ENCODE results near the gene APOL2.
"Not testable (repeated sequence)": the region's sequence is repeated elsewhere in the genome, so short reads cannot be mapped to it uniquely, and the experiment has no call there.

Gene APOL2

GRCh38 chr22:36243986-36244385 is 4.7 kb upstream of the APOL2 start:
- DNase-seq (ENCODE audit: low read depth): no peak

- DNase-seq (ENCODE audit: low read depth): no peak
Observed at GRCh38 chr22:36239150-36239400, 252 bp downstream of the APOL2 start.

DNA sequence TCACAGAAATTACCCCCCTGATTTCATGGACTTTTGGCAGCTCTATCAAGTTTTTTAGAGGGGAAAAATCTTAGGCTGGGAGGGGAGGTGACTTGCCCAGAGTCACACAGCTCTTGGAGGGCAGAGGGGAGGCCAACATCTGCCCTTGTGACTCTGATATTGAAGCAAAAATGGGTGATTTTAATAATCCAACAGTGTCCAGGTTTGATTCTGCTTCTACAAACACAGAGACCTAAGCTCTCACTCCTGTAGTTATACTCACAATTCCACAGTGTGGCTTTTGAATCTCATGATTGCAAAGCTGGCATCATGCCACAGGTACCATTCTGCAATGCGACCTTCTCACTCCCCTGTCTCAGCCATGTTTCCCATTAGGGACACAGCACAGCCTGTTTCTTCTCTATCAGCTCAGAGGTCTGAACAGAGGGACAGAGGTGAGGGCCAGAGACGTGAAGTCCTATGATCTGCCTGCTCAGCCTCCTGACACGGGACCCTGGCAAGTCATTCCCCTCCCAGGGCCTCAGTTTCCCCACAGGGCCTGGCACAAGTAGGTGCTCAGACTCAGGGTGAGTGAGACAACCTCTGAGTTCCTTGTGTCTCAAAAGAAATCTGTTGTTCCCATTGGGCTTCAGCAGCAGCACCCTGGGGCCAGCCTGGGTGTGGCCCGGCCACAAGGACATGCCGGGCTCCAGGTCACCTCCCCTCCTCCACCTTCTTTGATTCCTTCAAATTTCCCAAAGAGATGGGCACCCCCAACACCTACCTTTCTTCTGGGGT is 766 bp downstream of the APOL2 start:
- DNase-seq (ENCODE audit: low read depth): no peak

- DNase-seq (ENCODE audit: low read depth): no peak
Observed at GRCh38 chr22:36237462-36238372, 1.6 kb downstream of the APOL2 start.

DNA sequence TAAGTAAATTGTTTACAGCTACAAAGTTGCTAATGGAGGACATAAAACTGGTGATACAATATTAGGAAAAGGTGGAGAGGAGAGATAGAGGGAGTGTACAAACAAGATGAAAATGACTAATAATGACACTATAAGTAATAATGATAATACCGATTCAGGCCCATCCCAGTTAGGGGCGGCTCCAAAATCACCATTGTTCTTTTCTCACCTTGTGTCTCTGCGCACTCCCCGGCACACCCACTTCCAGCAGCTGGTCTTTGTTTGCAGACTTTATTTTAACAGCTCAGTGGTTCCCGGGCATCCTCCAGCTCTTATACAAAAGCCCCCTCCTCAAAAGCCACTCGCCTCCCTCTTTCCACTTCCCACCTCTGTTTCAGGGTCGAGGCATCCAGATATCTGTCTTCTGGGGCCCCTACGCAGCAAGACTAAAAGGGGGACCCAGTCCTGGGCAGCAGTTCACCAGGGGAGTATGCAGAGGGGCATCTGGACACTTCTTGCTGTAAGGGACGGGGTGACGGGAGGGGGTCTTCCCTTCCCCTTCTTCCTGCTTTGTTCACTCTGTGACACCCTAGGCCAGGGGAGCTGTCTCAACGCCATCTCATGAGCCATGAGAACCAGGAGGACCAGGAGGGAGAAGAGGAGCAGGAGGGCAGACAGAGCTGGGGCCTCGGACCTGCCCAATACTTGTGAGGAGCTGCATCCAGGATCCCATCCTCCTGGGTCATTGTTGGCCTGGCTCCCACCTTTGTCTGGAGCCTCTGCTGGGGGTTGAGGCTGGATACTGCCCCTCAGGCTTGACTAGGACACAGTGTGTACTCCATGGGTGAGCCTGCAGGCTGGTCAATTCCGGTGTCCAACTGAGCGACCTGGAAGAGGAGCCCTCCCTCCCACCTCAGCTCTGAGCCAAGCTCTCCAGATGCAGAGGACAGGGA is 2.7 kb downstream of the APOL2 start:
- DNase-seq (ENCODE audit: low read depth): no peak

DNA sequence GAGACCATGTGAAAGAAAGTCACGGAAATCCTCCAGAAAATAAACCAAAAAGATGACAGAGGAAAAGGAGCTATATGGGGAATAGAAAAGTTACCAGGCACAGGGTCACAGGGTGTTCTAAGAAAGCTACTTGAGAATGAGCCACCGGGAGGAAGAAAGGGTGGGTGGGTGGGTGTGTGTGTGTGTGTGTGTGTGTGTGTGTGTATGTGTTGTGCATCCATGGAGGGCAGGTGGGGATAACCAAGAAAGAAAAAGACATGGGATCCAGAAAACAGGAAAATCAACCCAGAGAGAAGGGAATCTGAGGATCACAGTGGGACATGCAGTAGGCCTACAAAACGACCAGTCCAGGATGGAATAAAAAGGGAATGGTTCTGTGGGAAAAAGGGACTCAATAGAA is 3.7 kb downstream of the APOL2 start:
- DNase-seq (ENCODE audit: low read depth): no peak

- DNase-seq (ENCODE audit: low read depth): no peak
Observed at GRCh38 chr22:36234919-36235318, 4.4 kb downstream of the APOL2 start.

DNA sequence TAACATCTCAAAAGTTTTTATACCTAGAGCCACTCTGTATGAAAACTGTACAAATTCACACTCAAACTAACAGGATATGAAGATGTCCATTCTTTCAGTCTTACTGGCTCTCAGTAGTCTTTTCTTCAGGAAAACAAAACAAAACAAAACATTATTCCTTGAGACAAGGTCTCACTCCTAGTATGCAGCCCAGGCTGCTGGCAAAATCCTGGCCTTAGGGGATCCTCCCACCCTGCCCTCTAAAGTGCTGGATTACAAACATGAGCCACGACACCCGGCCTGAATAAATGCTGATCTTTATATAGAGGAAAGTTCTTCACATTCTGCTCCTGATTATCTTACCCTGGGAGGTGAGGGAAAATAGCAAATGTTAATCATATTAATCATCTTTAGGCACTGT is 5.1 kb downstream of the APOL2 start:
- DNase-seq (ENCODE audit: low read depth): no peak

- DNase-seq (ENCODE audit: low read depth): no peak
Observed at GRCh38 chr22:36233796-36234195, 5.5 kb downstream of the APOL2 start.

DNA sequence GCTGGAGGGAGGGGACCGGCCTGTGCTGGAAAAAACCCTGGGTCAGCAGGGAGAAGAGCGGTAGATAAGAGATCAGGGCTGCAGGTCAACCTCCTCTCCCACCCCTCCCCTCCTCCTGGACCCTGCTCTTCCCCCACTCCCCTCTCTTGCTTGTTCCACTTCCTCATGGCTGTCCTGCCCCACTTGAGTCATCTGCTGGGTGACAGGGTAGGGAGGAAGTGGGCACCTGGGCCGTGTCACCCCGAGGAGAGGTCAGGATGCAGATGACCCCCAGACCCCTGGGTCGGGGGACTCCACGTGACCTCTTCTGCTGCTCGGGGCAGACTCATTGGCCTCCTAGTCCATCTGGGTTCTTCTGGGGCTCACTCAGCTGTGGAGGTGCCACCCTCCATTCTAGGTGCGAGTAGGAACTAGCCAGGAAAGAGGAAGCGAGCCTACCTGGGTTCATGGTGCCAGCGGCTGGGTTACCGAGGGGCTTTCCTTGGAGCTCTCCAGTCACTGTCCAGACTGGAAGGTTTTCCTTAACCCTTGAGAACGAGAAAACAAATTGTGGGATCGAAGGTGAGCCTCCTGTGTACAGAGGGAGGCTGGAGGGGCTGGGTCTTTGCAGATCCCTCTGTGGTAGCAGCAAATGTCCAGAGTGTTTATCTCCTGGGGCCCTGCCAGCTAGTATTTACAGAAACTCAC is 6.5 kb downstream of the APOL2 start:
- no peak for DNase-seq (ENCODE audit: low read depth)

DNA sequence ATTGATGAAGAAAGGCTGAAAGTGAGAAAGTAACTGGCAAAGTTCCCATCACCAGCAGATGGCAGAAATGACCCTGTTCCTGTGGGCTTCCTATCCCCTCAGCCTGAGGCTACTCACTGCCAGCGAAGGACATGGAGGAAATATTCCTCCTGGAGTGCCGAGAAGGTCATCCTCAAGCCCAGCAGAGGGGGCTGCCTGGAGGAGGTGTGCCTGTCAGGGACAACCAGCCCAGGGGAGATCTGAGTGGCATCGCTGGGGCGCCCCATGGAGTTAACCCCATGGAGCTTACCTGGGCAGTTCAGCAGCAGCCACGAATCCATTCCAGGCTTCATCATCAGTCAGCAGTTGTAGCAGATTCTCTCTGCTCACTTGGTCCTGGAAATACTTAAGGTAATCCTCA is 8.3 kb downstream of the APOL2 start:
- DNase-seq (ENCODE audit: low read depth): not testable (repeated sequence)

DNA sequence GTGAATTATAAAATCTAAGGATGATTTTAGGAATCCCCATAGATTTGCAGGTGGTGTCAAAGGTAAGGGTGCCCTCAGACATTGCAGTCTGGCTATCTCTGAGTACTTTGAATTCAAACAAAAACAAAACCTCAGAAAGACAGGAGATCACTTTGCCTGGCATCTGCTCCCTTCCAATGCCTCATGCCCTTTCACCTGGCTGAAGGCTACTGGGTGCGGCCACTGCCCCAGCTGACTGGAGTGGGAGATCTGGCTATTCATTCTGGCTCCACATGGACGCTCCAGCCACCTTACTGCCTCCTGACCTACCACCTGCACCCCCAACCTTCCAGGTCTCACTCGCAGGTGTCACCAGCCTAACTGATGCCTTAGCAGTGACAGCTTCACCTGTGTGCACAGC is 9.7 kb downstream of the APOL2 start:
- not testable (repeated sequence) for DNase-seq (ENCODE audit: low read depth)

- DNase-seq (ENCODE audit: low read depth): no peak
Observed at GRCh38 chr22:36228944-36229343, 10.4 kb downstream of the APOL2 start.

GRCh38 chr22:36228369-36228768 is 11.0 kb downstream of the APOL2 start:
- DNase-seq (ENCODE audit: low read depth): not testable (repeated sequence)

DNA sequence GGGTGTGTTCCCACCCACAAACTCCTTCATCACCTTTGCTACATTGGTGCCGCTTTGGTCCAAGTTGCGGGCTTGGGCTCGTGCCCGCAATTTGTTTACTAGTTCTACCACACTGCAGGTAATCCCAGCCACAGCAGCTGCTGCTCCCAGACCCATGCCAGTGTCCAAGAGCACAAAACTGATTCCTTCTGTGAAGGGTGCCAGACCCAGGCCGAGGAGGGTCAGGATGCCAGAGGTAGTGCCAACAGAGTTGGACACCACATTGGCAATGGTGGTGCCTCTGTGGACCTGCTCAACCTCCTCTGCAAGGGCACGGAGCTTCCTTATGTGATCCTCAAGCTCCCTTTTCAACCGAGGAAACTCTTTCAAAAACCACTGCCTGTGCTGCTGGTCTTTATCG is 11.5 kb downstream of the APOL2 start:
- no peak for DNase-seq (ENCODE audit: low read depth)

DNA sequence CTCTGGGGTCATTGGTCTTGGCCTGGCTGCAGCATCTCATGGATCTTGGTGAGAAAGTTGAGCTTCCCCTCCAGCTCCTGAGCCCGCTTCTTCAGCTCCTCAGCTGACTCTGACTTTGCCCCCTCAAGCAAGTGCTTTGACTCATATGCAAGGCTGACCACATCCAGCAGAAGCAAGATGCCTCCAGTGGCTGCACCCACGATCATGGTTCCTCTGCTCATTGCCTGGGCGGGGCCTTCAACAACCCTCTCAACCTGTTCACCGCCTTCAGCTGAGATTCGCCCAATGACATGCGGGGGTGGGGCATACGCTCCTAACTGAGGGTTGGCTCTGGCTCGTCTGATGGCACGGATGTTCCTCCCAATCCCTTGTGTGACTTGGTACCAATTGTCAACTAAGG is 11.9 kb downstream of the APOL2 start:
- no peak for DNase-seq (ENCODE audit: low read depth)

GRCh38 chr22:36226189-36226588 is 13.1 kb downstream of the APOL2 start:
- no peak for DNase-seq (ENCODE audit: low read depth)

GRCh38 chr22:36225333-36225922 is 13.9 kb downstream of the APOL2 start:
- DNase-seq (ENCODE audit: low read depth): no peak

GRCh38 chr22:36224245-36224644 is 15.1 kb downstream of the APOL2 start:
- no peak for DNase-seq (ENCODE audit: low read depth)

DNA sequence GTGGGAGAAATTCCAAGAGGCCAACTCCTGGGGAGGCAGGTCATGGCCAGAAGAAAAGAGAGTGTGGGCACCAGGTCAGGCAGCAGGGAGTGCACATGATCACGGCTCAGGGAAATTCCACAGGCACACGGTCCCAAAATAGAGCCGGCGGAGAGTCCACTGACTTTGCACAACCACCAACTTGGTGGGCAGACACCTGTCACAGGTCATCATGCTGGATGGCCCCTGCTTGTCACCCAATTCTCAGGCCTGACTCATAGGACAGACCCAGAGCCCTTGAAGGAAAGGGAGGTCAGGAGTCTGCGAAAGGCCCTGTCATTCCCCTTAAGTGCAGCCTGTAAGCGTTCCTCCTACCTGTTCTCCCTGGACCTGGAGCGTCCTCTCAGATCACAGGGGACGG is 15.8 kb downstream of the APOL2 start:
- no peak for DNase-seq (ENCODE audit: low read depth)

DNA sequence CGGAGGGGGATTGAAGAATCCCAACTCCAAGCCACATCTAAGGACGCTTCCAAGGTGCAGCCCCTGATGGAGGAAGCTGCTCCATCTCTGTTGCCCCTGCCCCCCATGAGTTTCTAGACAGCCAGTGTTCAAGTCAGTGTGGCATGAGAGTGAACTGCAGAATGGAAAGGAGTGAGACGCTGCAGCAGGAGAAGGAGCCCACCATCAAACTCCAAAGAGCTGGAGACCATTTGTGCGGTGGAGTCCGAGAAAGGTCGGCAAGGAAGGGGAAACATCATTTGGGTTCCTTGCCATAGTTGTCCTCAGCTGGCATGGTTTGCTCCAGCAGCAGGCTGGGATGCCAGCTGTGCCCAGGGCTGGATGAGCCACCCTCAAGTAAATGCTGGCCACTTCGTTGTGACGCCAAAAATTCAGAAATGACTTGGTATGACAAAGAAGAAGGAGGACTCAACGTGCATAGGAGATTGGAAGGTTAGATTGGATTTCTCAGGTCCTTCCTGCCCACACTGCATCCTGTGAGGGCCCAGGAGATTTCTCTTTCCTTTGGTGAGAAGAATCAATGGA is 16.4 kb downstream of the APOL2 start:
- DNase-seq (ENCODE audit: low read depth): no peak
